SK-N-SH (cell line): Measurements from ENCODE around the gene SOX18.

ENCODE experiments used
- CTCF ChIP-seq: fragments of 200-600 bp; sonication (generic); IDR thresholded peaks from 2 replicates; pipeline ENCODE4 v1.6.1; 2017; ENCODE audit warnings: antibody characterized with exemption, mild to moderate bottlenecking, moderate library complexity
- EP300 ChIP-seq, 2 experiments: IDR thresholded peaks; 2 replicates each; pipeline versions ENCODE4 v1.4.0 to v1.6.1; 2012; ENCODE audit warnings: borderline replicate concordance in 1 of 2, low read depth in 1 of 2, low read length in 1 of 2
- MAX ChIP-seq: IDR thresholded peaks from 2 replicates; pipeline ENCODE4 v1.4.0; 2012; ENCODE audit warnings: low read depth
- NRF1 ChIP-seq: IDR thresholded peaks from 2 replicates; pipeline ENCODE4 v1.6.1; 2012; ENCODE audit warnings: low read depth, mild to moderate bottlenecking, low read length
- POLR2AphosphoS5 ChIP-seq: IDR thresholded peaks from 2 replicates; pipeline ENCODE4 v1.6.1; 2012; ENCODE audit warnings: low read depth, low read length
- RFX5 ChIP-seq: IDR thresholded peaks from 2 replicates; pipeline ENCODE4 v1.6.1; 2012; ENCODE audit warnings: mild to moderate bottlenecking, improper control_type of control experiment, low read length
- RXRA ChIP-seq: IDR thresholded peaks from 2 replicates; pipeline ENCODE4 v1.4.0; 2012; ENCODE audit warnings: low read depth, mild to moderate bottlenecking, borderline replicate concordance
- YY1 ChIP-seq: IDR thresholded peaks from 2 replicates; pipeline ENCODE4 v1.4.0; 2012; ENCODE audit warnings: low read depth, mild to moderate bottlenecking

- no peak for TF ChIP-seq POLR2AphosphoS5
- TF ChIP-seq EP300 (IDR thresholded peaks at IDR 0.05; ENCODE audit: borderline replicate concordance in 1 of 2, low read depth in 1 of 2, low read length in 1 of 2), result no peak
- no peak for TF ChIP-seq CTCF
- no peak for TF ChIP-seq NRF1
- no peak for TF ChIP-seq MAX
- no peak for TF ChIP-seq RFX5
- TF ChIP-seq RXRA, result no peak
- no peak for TF ChIP-seq YY1
These were observed 28.6 kb upstream of the SOX18 start for GRCh38 chr20:64077876-64078551.
